HepG2 (cell line): ENCODE measurements around the gene ADAM22. TPM values are rescaled to one million over a fixed set of nuclear protein-coding genes. Genes with fewer than 3 reads are reported as not detected.
A peak's percentile ranks its signal among the peaks of the same experiment; 100 is the strongest.

Source experiments
- ATAC-seq: fragments of 200-7000 bp; cut with Tn5 transposase; 3 replicates; pipeline ENCODE4 v1.9.1; 2020; ENCODE audit warnings: mild to moderate bottlenecking, moderate library complexity
- BruUV-seq: library from RNA; stranded (reverse); fragments of 400-500 nt; replicated peaks from 2 replicates; lab custom pipeline; 2021; lab: Mats Ljungman, UMichigan
- CTCF ChIA-PET: fragments of 300-600 bp; formaldehyde crosslinking; extraction: SDS; loops from one replicate; lab custom pipeline; 2021; ENCODE audit warnings: low total read pairs, inconsistent platforms, low intra/inter-chr PET ratio; lab: Yijun Ruan, JAX
- POLR2A ChIA-PET: fragments of 350-600 bp; sonication (Branson Sonifier 250); formaldehyde crosslinking; loops from one replicate; lab custom pipeline; 2020; ENCODE audit warnings: antibody characterized with exemption, inconsistent platforms; lab: Yijun Ruan, JAX
- DNase-seq: peaks from one replicate; pipeline ENCODE4 v3.0.0-alpha.2; 2015; ENCODE audit warnings: low spot score
- FAIRE-seq: peaks from 3 replicates; lab custom pipeline; 2011; peaks lifted over from hg19 to GRCh38; lab: Jason Lieb, UNC
- H2AFZ ChIP-seq: one replicate; pipeline ENCODE4 v1.6.1; 2011; ENCODE audit warnings: low read length, inconsistent platforms
- H3K27ac ChIP-seq: fragments of 300-600 bp; 3 replicates; pipeline ENCODE4 v1.8.0; 2011; ENCODE audit warnings: mixed run types, mild to moderate bottlenecking, mixed read lengths, low read length, inconsistent platforms; ENCODE audit not compliant: insufficient read depth; ENCODE audit errors: extremely low read length
- H3K27me3 ChIP-seq, 2 experiments: fragments of 200-600 bp in 1 of 2; 2 replicates in 1 of 2; 3 replicates in 1 of 2; pipeline versions ENCODE4 v1.6.0 to v1.8.0; 2011; ENCODE audit warnings: low read length in 2 of 2, mild to moderate bottlenecking in 2 of 2, moderate library complexity in 2 of 2, inconsistent platforms in 1 of 2; ENCODE audit not compliant: insufficient read depth in 2 of 2, control insufficient read depth in 1 of 2
- H3K36me3 ChIP-seq, 2 experiments: fragments of 200-600 bp in 1 of 2; replicated peaks in 1 of 2; 2 replicates in 1 of 2; 3 replicates in 1 of 2; pipeline versions ENCODE4 v1.5.1 to v1.8.0; 2011; ENCODE audit warnings: low read length in 2 of 2, inconsistent platforms in 1 of 2; ENCODE audit not compliant: insufficient read depth in 2 of 2, control insufficient read depth in 1 of 2
- H3K4me1 ChIP-seq: 2 replicates; pipeline ENCODE4 v1.5.1; 2012; ENCODE audit warnings: low read length, inconsistent platforms; ENCODE audit not compliant: insufficient read depth
- H3K4me2 ChIP-seq: 2 replicates; pipeline ENCODE4 v1.6.0; 2011; ENCODE audit warnings: low read depth, low read length, inconsistent platforms
- H3K4me3 ChIP-seq, 3 experiments: fragments of 200-600 bp in 1 of 3; sonication (generic), shearing (Covaris generic) in 1 of 3; replicated peaks in 1 of 3; 2 replicates each; pipeline ENCODE4 v1.5.1; 2011 to 2016; ENCODE audit warnings: low read length in 3 of 3, inconsistent platforms in 2 of 3, low read depth in 2 of 3, mild to moderate bottlenecking in 2 of 3, control low read depth in 1 of 3, mixed read lengths in 1 of 3; ENCODE audit not compliant: insufficient read depth in 1 of 3
- H3K79me2 ChIP-seq: one replicate; pipeline ENCODE4 v1.6.1; 2011; ENCODE audit warnings: low read length, inconsistent platforms; ENCODE audit not compliant: insufficient read depth
- H3K9ac ChIP-seq: 2 replicates; pipeline ENCODE4 v1.6.0; 2011; ENCODE audit warnings: mild to moderate bottlenecking, low read depth, low read length, inconsistent platforms; ENCODE audit not compliant: insufficient read depth
- H3K9me3 ChIP-seq: 2 replicates; pipeline ENCODE4 v1.5.1; 2012; ENCODE audit warnings: mild to moderate bottlenecking, low read length
- H4K20me1 ChIP-seq: 2 replicates; pipeline ENCODE4 v1.6.0; 2011; ENCODE audit warnings: inconsistent platforms, mild to moderate bottlenecking, low read length, moderate library complexity; ENCODE audit not compliant: insufficient read depth
- CEBPB ChIP-seq: IDR thresholded peaks from 2 replicates; pipeline ENCODE4 v1.6.1; 2011; ENCODE audit warnings: low read depth, low read length, improper control_type of control experiment, borderline replicate concordance
- CEBPG ChIP-seq: IDR thresholded peaks from 2 replicates; pipeline ENCODE4 v1.6.1; 2016
- PCBP2 ChIP-seq: fragments of 200-400 bp; formaldehyde crosslinking; optimal IDR thresholded peaks from 2 replicates; pipeline ENCODE3; 2018; ENCODE audit warnings: low read length, low read depth; ENCODE audit not compliant: poor library complexity, severe bottlenecking
- TCF12 ChIP-seq, 2 experiments: fragments of 450-650 bp in 1 of 2; sonication (generic) in 1 of 2; formaldehyde crosslinking in 1 of 2; IDR thresholded peaks; 2 replicates each; pipeline versions ENCODE4 v1.6.1 to v1.8.0; 2017 to 2022; ENCODE audit warnings: antibody characterized with exemption in 1 of 2, mild to moderate bottlenecking in 1 of 2, missing genetic modification reagents in 1 of 2, moderate library complexity in 1 of 2
- ZBTB2 ChIP-seq: sonication (generic); formaldehyde crosslinking; IDR thresholded peaks from 2 replicates; pipeline ENCODE4 v1.8.0; 2022; ENCODE audit warnings: low read depth, missing genetic modification reagents
- ZIK1 ChIP-seq: sonication (generic); formaldehyde crosslinking; IDR thresholded peaks from 2 replicates; pipeline ENCODE4 v1.5.0; 2020; ENCODE audit warnings: mild to moderate bottlenecking, low read depth, missing genetic modification reagents, borderline replicate concordance
- ZNF318 ChIP-seq: sonication (generic); formaldehyde crosslinking; IDR thresholded peaks from 2 replicates; pipeline ENCODE4 v1.4.0; 2020; ENCODE audit warnings: mild to moderate bottlenecking, missing genetic modification reagents
- ZNF768 ChIP-seq: sonication (generic); formaldehyde crosslinking; IDR thresholded peaks from 2 replicates; pipeline ENCODE4 v1.4.0; 2020; ENCODE audit warnings: missing genetic modification reagents
- ZNF839 ChIP-seq: sonication (generic); formaldehyde crosslinking; IDR thresholded peaks from 2 replicates; pipeline ENCODE4 v1.4.0; 2020; ENCODE audit warnings: missing genetic modification reagents, mild to moderate bottlenecking, borderline replicate concordance
- ZNF879 ChIP-seq: sonication (generic); formaldehyde crosslinking; IDR thresholded peaks from 2 replicates; pipeline ENCODE4 v1.8.1; 2023; ENCODE audit warnings: missing genetic modification reagents
- ZZZ3 ChIP-seq: sonication (generic); formaldehyde crosslinking; IDR thresholded peaks from 2 replicates; pipeline ENCODE4 v1.4.0; 2020; ENCODE audit warnings: missing genetic modification reagents, mild to moderate bottlenecking, borderline replicate concordance
- WGBS: methylation state at CpG from one replicate; pipeline ENCODE4 v1.1.6; 2017; ENCODE audit warnings: low lambda C conversion rate; 5-methylcytosine and 5-hydroxymethylcytosine counted together
- in situ Hi-C: cut with HindIII; loops from 2 replicates; pipeline ENCODE4 v1.10.0; 2017; ENCODE audit warnings: low pct_unique_long_range_greater_than_20kb; ENCODE audit not compliant: extremely low pct_ligation_motif_present
- intact Hi-C: fragments of 100-400 bp; cut with micrococcal nuclease; formaldehyde crosslinking; loops from one replicate; pipeline ENCODE4 v1.10.0; 2022; ENCODE audit not compliant: unreplicated experiment
- polyA plus RNA-seq, 8 experiments: library from polyadenylated mRNA; depleted of rRNA in 3 of 8; stranded (reverse) in 7 of 8; unstranded in 1 of 8; fragments of >200 nt; fragmentation: Illumina TruSeq in 4 of 8; extraction: Trizol in 4 of 8; gene quantifications; 2 replicates each; pipeline versions ENCODE4 v1.2.1 to v1.2.3, GENCODE V29; 2011 to 2016; ENCODE audit warnings: low read depth in 4 of 8, missing spikeins in 1 of 8, mixed read lengths in 1 of 8; ENCODE audit not compliant: insufficient read depth in 1 of 8
- total RNA-seq, 5 experiments: library from RNA; depleted of rRNA; stranded (reverse); fragments of >200 nt; fragmentation: Illumina TruSeq; extraction: Trizol; gene quantifications; 2 replicates each; pipeline ENCODE4 v1.2.3, GENCODE V29; 2016; ENCODE audit warnings: low read depth in 1 of 5

ADAM22 gene
- total and polyA plus RNA-seq, 2 of the 13 experiments (the other 11 are each of a cell fraction or from before 2014, with no cell fraction given) = 1.9 to 6.7 TPM

GRCh38 chr7:88203401-88203800 is 269.4 kb downstream of the ADAM22 start (continued):
- no peak for TF ChIP-seq ZNF318
- no peak for TF ChIP-seq TCF12 (IDR thresholded peaks at IDR 0.05)
- TF ChIP-seq TCF12 (CRISPR knock-in tag; IDR thresholded peaks at IDR 0.05) = no peak
- TF ChIP-seq ZIK1 = no peak

- no peaks in the 10 kb centered on the region for H3K4me1 ChIP-seq
- H3K9me3 ChIP-seq = no peaks in the 10 kb centered on the region
- FAIRE-seq (no peak), ATAC-seq (no peak)
- intact Hi-C loops = no loop called here
- no peak overlapping the region for H2AFZ ChIP-seq
- no peaks in the 10 kb centered on the region for H4K20me1 ChIP-seq
- CTCF ChIA-PET = no interaction called here
- no peaks in the 10 kb centered on the region for H3K79me2 ChIP-seq
- TF ChIP-seq CEBPB (peak; percentile 48; the same call in 1 of the 2 replicates), ZNF839 (CRISPR knock-in tag) (no peak), ZNF768 (CRISPR knock-in tag) (no peak), PCBP2 (no peak), ZNF879 (no peak), ZZZ3 (CRISPR knock-in tag) (no peak), ZBTB2 (CRISPR knock-in tag) (no peak), CEBPG (peak; percentile 22; the same call in 1 of the 2 replicates)
- TF ChIP-seq, all 625 proteins: peak for 2
- no peak overlapping the region for H3K4me3 ChIP-seq
- in situ Hi-C loops = no loop called here
- no peak overlapping the region for H3K4me2 ChIP-seq
- no peaks in the 10 kb centered on the region for H3K36me3 ChIP-seq
- 70% methylated on average over 3 of the region's 3 CpGs for WGBS
- POLR2A ChIA-PET = no interaction called here
- peaks cover 0 to 2% of the 10 kb centered on the region in 2 experiments; a peak in 1 of 5 replicates for H3K27me3 ChIP-seq
- no peak overlapping the region for H3K9ac ChIP-seq
- DNase-seq = no peak
- no TSS peak for BruUV-seq
- no peak overlapping the region for H3K27ac ChIP-seq
Measured at GRCh38 chr7:88204525-88205110, 270.6 kb downstream of the ADAM22 start.
